Neural crest cell (in vitro differentiated cells): ENCODE data around the gene OR2G6. TPM values are rescaled to one million over a fixed set of nuclear protein-coding genes. Genes with fewer than 3 reads are reported as not detected.
"Not testable (repeated sequence)": the region's sequence is repeated elsewhere in the genome, so short reads cannot be mapped to it uniquely, and the experiment has no call there.

ENCODE experiments used
- DNase-seq: peaks from one replicate; pipeline ENCODE4 v3.0.0; 2021; ENCODE audit warnings: low read depth, mixed read lengths, low spot score
- H3K27ac Mint-ChIP-seq: one replicate; pipeline ENCODE4 v1.8.0; 2021; ENCODE audit warnings: mild to moderate bottlenecking, mixed read lengths; ENCODE audit not compliant: unreplicated experiment
- H3K27me3 Mint-ChIP-seq: 2 replicates; pipeline ENCODE4 v1.8.0; 2021; ENCODE audit warnings: low read depth, mild to moderate bottlenecking, mixed read lengths
- H3K36me3 Mint-ChIP-seq: 2 replicates; pipeline ENCODE4 v1.8.0; 2021; ENCODE audit warnings: low read depth, mild to moderate bottlenecking, mixed read lengths
- H3K4me1 Mint-ChIP-seq: 2 replicates; pipeline ENCODE4 v1.8.0; 2021; ENCODE audit warnings: mixed read lengths
- H3K4me3 Mint-ChIP-seq: one replicate; pipeline ENCODE4 v1.8.0; 2021; ENCODE audit warnings: mild to moderate bottlenecking, mixed read lengths
- H3K9me3 Mint-ChIP-seq: 2 replicates; pipeline ENCODE4 v1.8.0; 2021; ENCODE audit warnings: mixed read lengths
- total RNA-seq: library from RNA; stranded (reverse); gene quantifications from 2 replicates; pipeline ENCODE4 v1.2.1, GENCODE V29; 2021
- TF ChIP-seq, protein P1 (sequence below): fragments of 200-600 bp; sonication (generic); conservative IDR thresholded peaks from 2 replicates; pipeline ENCODE4 v1.5.0; 2021; ENCODE audit warnings: antibody characterized with exemption, mild to moderate bottlenecking

The OR2G6 gene
- total RNA-seq, 1 donor from 2014 or later, result not detected

DNA sequence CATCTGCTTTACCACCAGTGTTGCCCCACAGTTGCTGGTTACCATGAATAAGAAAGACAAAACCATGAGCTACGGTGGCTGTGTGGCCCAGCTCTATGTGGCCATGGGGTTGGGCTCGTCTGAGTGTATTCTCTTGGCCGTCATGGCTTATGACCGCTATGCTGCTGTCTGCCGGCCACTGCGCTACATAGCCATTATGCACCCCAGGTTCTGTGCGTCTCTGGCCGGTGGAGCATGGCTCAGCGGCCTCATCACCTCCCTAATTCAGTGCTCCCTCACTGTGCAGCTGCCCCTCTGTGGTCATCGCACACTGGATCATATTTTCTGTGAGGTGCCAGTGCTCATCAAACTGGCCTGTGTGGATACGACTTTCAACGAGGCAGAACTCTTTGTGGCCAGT, 14.0 kb downstream of the OR2G6 start:
- no peak for DNase-seq
- H3K4me1 Mint-ChIP-seq, result no peaks in the 10 kb centered on the region
- H3K36me3 Mint-ChIP-seq, result peaks cover 8% of the 10 kb centered on the region
- TF ChIP-seq, protein P1, sequence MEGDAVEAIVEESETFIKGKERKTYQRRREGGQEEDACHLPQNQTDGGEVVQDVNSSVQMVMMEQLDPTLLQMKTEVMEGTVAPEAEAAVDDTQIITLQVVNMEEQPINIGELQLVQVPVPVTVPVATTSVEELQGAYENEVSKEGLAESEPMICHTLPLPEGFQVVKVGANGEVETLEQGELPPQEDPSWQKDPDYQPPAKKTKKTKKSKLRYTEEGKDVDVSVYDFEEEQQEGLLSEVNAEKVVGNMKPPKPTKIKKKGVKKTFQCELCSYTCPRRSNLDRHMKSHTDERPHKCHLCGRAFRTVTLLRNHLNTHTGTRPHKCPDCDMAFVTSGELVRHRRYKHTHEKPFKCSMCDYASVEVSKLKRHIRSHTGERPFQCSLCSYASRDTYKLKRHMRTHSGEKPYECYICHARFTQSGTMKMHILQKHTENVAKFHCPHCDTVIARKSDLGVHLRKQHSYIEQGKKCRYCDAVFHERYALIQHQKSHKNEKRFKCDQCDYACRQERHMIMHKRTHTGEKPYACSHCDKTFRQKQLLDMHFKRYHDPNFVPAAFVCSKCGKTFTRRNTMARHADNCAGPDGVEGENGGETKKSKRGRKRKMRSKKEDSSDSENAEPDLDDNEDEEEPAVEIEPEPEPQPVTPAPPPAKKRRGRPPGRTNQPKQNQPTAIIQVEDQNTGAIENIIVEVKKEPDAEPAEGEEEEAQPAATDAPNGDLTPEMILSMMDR, result no peak
- H3K4me3 Mint-ChIP-seq, result no peak overlapping the region
- no peaks in the 10 kb centered on the region for H3K27me3 Mint-ChIP-seq
- peaks cover 19% of the 10 kb centered on the region for H3K9me3 Mint-ChIP-seq
- H3K27ac Mint-ChIP-seq, result no peak overlapping the region

DNA sequence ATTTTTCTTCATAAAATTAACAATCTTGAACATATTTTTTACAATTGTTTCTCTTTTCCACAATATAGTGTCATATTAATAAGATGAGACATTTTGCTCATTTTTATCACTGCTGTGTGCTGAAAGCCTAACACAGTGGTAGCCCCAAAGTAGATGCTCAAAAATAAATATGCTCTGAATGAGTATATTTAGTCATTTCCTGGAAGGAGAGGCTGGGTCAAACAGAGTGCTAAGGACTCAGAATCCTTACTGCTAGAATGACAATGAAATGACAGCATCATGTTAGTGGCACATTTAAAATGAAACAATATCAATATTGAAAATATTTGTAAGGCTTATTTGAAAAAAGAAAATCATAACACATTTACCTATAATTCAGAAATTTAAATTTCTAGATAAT, 29.6 kb downstream of the OR2G6 start:
- not testable (repeated sequence) for H3K4me1 Mint-ChIP-seq, H3K27me3 Mint-ChIP-seq, DNase-seq, H3K4me3 Mint-ChIP-seq, H3K27ac Mint-ChIP-seq, H3K36me3 Mint-ChIP-seq, H3K9me3 Mint-ChIP-seq

DNA sequence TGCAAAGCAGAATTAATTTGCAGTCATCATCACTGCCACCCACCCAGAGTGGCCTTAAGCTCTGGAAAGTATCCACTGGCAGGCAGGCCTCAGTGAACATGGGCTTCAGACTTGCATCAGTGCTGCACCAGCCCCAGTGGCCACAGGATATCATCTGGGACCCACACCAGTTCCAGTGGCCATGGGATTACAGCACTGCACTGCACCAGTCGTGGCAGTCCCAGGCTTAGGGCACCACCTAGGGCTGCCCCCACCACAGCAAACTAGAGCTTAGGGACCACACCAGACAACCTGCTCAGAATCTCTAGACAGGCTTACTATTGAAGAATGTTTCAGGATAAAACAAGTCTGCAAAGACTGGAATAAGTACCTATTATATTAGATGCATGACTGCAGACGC, 39.5 kb downstream of the OR2G6 start:
- not testable (repeated sequence) for DNase-seq, H3K27me3 Mint-ChIP-seq, H3K27ac Mint-ChIP-seq, H3K4me3 Mint-ChIP-seq, H3K4me1 Mint-ChIP-seq, H3K36me3 Mint-ChIP-seq, H3K9me3 Mint-ChIP-seq

DNA sequence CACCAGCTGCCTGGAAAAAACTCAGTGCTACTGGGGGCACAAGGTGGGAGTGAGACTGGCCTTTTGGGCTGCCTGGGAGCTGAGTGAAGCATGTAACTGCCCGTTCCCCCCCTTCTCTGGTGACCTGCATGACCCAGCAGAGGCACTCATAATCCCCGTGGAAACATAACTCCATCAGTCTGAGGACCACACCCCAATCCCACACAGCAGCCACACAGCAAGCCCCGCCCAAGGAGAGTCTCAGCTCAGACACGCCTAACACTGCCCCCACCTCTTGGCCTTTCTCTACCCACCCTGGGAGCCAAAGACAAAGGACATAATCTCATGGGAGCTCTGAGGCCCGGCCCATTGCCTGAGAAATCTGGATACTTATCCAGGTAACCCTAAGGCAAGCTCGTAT, 43.2 kb downstream of the OR2G6 start:
- not testable (repeated sequence) for H3K27me3 Mint-ChIP-seq, H3K4me1 Mint-ChIP-seq, H3K4me3 Mint-ChIP-seq, DNase-seq, H3K36me3 Mint-ChIP-seq, H3K27ac Mint-ChIP-seq, H3K9me3 Mint-ChIP-seq

DNA sequence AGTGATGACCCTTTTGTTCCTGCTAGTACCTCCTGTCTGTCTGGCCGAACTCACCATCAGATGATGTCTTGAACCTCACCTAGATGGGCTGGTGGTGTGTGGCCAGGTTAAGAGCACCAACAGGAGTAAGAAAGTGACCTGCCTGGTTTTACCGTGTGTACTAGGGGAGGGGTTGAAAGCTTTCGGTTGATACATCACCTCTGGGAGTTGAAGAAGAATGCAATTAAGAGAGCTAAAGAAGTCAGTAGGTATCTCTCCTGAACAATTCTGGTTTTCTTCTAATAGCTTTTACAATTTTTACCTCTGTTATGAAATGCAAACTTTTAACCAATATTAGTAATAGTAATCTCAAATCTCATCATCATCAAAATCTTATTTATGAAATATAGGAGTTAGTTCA, 54.8 kb downstream of the OR2G6 start, which contains the start of gene OR2T29:
Gene OR2T29, minus strand, starts transcription at position 101 of the 400 bp plus-strand sequence. CDS start 3,281 bp downstream, outside the sequence.
- not testable (repeated sequence) for H3K27ac Mint-ChIP-seq, DNase-seq, H3K4me3 Mint-ChIP-seq, H3K9me3 Mint-ChIP-seq, H3K4me1 Mint-ChIP-seq, H3K27me3 Mint-ChIP-seq, H3K36me3 Mint-ChIP-seq

DNA sequence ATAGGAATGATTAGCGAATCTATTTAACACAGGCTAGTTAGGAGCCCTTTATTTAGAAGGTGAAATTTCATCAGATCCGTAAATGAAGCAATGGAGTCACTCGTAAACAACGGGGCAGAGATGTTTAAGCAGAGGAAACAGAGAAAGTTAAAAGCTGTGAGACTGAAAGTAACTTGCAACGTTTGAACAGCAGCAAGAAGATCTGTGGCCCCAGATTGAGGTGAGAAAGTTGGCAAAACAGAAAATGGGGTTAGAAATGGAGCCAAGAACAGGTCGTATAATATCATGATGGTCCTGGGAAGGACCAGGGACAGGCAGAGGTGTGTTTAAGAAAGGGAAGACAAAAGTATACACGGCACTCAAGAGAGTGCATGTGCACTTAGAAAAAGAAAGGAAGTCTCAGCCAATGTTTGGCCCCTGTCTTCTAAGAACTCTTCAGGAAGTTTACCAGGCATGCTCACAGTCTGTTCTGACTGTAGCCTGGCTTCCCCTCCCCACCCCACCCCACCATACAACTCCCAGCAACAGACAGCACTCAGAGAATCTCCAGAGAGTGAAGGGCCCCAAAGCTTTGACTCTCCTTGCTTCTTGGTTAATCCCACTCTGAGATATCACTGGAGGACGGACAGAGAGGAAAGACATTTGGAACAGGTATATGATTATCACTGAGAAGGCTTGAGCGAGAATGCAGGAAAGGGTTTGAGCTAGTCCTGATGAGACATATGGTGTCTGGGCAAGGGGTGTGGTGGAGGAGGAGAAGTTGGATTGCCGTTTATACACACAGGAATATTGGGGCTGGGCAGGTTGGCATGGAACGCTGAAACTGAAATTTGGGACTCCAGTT, 57.9 kb downstream of the OR2G6 start:
- H3K36me3 Mint-ChIP-seq, H3K4me3 Mint-ChIP-seq, DNase-seq, H3K27me3 Mint-ChIP-seq, H3K4me1 Mint-ChIP-seq, H3K9me3 Mint-ChIP-seq, H3K27ac Mint-ChIP-seq: not testable (repeated sequence)

DNA sequence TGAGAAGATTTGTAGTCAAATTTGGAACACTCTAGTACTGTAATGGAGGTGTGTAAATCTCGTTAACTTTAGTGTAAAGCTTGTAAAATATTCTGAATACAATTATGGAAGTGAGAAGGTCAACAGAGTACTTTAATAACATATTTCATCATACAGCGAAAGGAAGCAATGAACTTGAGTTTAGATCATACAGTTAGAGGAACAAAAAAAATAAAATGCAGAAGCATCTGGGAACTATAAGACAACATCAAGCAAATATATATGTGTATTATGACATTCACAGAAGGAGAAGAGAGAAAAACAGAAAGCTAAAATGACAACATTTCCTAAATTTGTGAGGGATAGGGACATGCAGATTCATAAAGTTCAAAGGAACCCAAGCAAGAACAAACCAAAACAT, 61.2 kb downstream of the OR2G6 start:
- not testable (repeated sequence) for H3K27me3 Mint-ChIP-seq, H3K4me1 Mint-ChIP-seq, H3K27ac Mint-ChIP-seq, H3K9me3 Mint-ChIP-seq, H3K36me3 Mint-ChIP-seq, H3K4me3 Mint-ChIP-seq, DNase-seq

DNA sequence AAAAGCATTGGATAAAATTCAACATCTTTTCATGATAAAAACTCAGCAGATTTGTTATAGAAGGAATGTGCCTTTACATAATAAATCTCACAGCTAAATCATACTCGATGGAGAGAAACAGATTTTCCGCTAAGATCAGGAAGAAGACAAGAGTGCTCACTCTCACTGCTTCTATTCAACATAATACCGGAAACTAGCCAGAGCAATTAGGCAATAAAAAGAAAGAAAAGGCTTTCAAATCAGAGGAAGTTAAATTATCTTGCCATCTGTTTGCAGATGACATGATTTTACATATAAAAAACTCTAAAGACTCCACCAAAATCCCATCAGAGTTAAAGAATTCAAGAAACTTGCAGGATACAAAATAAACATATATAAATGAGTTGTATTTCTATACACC, 62.9 kb downstream of the OR2G6 start:
- H3K4me1 Mint-ChIP-seq, H3K27me3 Mint-ChIP-seq, H3K4me3 Mint-ChIP-seq, H3K9me3 Mint-ChIP-seq, DNase-seq, H3K36me3 Mint-ChIP-seq, H3K27ac Mint-ChIP-seq: not testable (repeated sequence)

DNA sequence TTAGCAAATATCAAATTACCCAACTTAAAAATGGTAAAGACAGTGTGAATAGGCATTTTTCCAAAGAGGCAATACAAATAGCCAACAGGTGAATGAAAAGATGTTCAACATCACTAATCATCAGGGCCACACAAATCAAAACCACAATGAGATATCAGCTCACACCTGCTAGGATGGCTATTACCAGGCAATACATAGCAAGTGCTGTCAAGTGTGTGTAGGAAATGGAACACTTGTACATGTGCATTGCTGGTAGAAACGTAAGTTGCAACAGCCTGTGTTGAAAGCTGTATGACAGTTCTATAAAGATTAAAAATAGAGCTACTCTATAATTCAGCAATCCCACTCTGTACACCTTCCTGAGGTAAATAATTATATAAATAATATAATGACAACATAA, 64.2 kb downstream of the OR2G6 start:
- not testable (repeated sequence) for H3K9me3 Mint-ChIP-seq, H3K36me3 Mint-ChIP-seq, H3K4me3 Mint-ChIP-seq, H3K4me1 Mint-ChIP-seq, DNase-seq, H3K27ac Mint-ChIP-seq, H3K27me3 Mint-ChIP-seq

DNA sequence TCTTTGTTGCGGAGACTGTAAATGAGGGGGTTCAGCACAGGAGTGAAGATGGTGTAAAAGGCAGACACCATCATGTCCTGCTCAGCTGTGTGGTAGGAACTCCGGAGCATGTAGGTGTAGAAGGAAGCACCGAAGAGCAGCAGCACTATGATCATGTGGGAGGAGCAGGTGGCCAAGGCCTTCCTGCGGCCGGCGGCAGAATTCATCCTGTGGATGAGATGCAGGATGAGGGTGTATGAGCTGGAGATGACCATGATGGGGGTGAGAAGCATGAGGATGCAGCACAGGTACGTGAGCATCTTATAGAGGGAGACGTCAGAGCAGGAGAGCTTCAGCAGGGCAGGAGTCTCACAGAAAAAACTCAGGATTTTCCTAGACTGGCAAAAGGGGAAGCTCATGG, 66.0 kb downstream of the OR2G6 start:
- H3K4me3 Mint-ChIP-seq, DNase-seq, H3K36me3 Mint-ChIP-seq, H3K27ac Mint-ChIP-seq, H3K4me1 Mint-ChIP-seq, H3K27me3 Mint-ChIP-seq, H3K9me3 Mint-ChIP-seq: not testable (repeated sequence)

DNA sequence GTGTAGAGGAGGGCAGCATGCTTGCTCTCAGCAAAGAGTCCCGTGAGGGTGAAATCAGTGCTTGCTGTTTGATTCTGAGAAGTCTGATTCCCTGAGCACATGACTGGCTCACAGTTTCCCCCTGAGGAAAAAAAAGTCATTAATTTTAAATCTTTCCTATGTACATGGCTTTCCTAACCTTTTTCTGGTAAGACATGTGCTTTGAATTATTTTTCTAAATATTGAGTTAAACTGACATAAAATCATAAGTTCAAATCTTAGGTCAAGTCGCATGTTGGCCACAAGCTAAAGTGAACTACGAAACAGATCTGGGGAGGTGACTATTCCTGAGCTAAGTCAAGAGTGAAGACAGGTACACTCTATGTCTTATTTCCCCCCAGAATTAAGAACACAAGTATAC, 66.8 kb downstream of the OR2G6 start, which contains the start of gene OR2T34:
Gene OR2T34, minus strand, starts transcription at position 101 of the 400 bp plus-strand sequence. Its CDS starts 0 bp downstream, at position 101.
- H3K9me3 Mint-ChIP-seq, DNase-seq, H3K36me3 Mint-ChIP-seq, H3K4me1 Mint-ChIP-seq, H3K27ac Mint-ChIP-seq, H3K4me3 Mint-ChIP-seq, H3K27me3 Mint-ChIP-seq: not testable (repeated sequence)
